Hepatocyte (in vitro differentiated cells): ENCODE measurements around the gene RFC2.

Source experiments
- EZH2 ChIP-seq: fragments of 200-600 bp; sonication (generic); IDR thresholded peaks from 2 replicates; pipeline ENCODE4 v1.6.1; 2016; ENCODE audit warnings: antibody characterized with exemption, mild to moderate bottlenecking, borderline replicate concordance
- EZH2phosphoT487 ChIP-seq: fragments of 200-600 bp; sonication (generic); IDR thresholded peaks from one replicate; pipeline ENCODE4 v1.6.1; 2018; ENCODE audit warnings: antibody characterized with exemption, mild to moderate bottlenecking, low read depth, moderate library complexity; ENCODE audit not compliant: unreplicated experiment, severe bottlenecking
- TF ChIP-seq, protein P1 (sequence below): fragments of 200-600 bp; sonication (generic); IDR thresholded peaks from 2 replicates; pipeline ENCODE4 v1.5.1; 2016; ENCODE audit warnings: antibody characterized with exemption, mild to moderate bottlenecking; ENCODE audit not compliant: poor library complexity

DNA sequence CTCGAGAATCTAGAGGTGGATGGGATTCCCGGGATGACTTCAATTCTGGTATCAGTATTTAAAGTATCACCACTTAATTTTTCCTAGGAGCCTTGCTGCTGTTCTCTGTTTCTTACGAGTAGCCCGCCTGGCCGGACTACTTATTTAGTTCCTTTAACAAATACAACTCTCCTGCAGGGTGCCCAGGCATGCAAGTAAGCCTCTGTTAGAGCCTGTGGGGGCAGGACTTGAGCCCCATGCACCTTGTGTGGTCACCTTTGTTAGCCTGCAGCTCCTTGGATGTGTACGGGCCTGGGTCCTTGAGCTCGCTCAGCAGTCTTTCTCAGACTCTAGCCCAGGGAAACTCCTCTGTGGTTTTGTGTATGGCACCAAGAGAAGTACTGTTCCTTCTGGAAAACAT is 63.9 kb downstream of the RFC2 start:
- TF ChIP-seq EZH2phosphoT487 (no peak), EZH2 (no peak)
- TF ChIP-seq, protein P1, sequence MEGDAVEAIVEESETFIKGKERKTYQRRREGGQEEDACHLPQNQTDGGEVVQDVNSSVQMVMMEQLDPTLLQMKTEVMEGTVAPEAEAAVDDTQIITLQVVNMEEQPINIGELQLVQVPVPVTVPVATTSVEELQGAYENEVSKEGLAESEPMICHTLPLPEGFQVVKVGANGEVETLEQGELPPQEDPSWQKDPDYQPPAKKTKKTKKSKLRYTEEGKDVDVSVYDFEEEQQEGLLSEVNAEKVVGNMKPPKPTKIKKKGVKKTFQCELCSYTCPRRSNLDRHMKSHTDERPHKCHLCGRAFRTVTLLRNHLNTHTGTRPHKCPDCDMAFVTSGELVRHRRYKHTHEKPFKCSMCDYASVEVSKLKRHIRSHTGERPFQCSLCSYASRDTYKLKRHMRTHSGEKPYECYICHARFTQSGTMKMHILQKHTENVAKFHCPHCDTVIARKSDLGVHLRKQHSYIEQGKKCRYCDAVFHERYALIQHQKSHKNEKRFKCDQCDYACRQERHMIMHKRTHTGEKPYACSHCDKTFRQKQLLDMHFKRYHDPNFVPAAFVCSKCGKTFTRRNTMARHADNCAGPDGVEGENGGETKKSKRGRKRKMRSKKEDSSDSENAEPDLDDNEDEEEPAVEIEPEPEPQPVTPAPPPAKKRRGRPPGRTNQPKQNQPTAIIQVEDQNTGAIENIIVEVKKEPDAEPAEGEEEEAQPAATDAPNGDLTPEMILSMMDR: no peak
